HG03196 (cell line): ENCODE data around the gene INTS4.
"Not testable (repeated sequence)": the region's sequence is repeated elsewhere in the genome, so short reads cannot be mapped to it uniquely, and the experiment has no call there.

Experiments used
- ATAC-seq: cut with Tn5 transposase; IDR thresholded peaks from one replicate; pipeline ENCODE4 v1.9.1; 2021; ENCODE audit not compliant: unreplicated experiment

The INTS4 gene

GRCh38 chr11:77994434-77995362 is at the start of gene INTS4:
Gene INTS4, minus strand, starts transcription at chr11:77994668. Its CDS starts 25 bp downstream, at chr11:77994643.
- ATAC-seq = peak; percentile 97

GRCh38 chr11:78041843-78042440 is 47.5 kb upstream of the INTS4 start:
- ATAC-seq = no peak

- ATAC-seq = not testable (repeated sequence)
Observed at GRCh38 chr11:78041380-78041719, 46.9 kb upstream of the INTS4 start.

- no peak for ATAC-seq
Observed at GRCh38 chr11:78040691-78041379, 46.4 kb upstream of the INTS4 start.

- peak; percentile 66 for ATAC-seq
Observed at GRCh38 chr11:78039919-78040671, 45.6 kb upstream of the INTS4 start.

GRCh38 chr11:78039391-78039918 is 45.0 kb upstream of the INTS4 start:
- no peak for ATAC-seq

GRCh38 chr11:78038697-78039313 is 44.3 kb upstream of the INTS4 start:
- no peak for ATAC-seq

GRCh38 chr11:78037825-78038620 is 43.6 kb upstream of the INTS4 start:
- no peak for ATAC-seq

GRCh38 chr11:78037056-78037455 is 42.6 kb upstream of the INTS4 start:
- ATAC-seq = no peak

- ATAC-seq = no peak
Observed at GRCh38 chr11:78036313-78036712, 41.8 kb upstream of the INTS4 start.

- ATAC-seq = no peak
Observed at GRCh38 chr11:78034623-78035022, 40.2 kb upstream of the INTS4 start.

GRCh38 chr11:78033040-78033439 is 38.6 kb upstream of the INTS4 start:
- ATAC-seq = no peak

GRCh38 chr11:78032090-78032489 is 37.6 kb upstream of the INTS4 start:
- ATAC-seq = no peak

GRCh38 chr11:78031629-78032028 is 37.2 kb upstream of the INTS4 start:
- peak; percentile 78 for ATAC-seq

- ATAC-seq = no peak
Observed at GRCh38 chr11:78030429-78031325, 36.2 kb upstream of the INTS4 start.

GRCh38 chr11:78028423-78028822 is 34.0 kb upstream of the INTS4 start:
- ATAC-seq = not testable (repeated sequence)

GRCh38 chr11:78027759-78028158 is 33.3 kb upstream of the INTS4 start:
- no peak for ATAC-seq

GRCh38 chr11:78025378-78025777 is 30.9 kb upstream of the INTS4 start:
- no peak for ATAC-seq

- no peak for ATAC-seq
Observed at GRCh38 chr11:78023426-78023825, 29.0 kb upstream of the INTS4 start.
